Calu3 (cell line): ENCODE data around the gene C22orf39. TPM values are rescaled to one million over a fixed set of nuclear protein-coding genes. Genes with fewer than 3 reads are reported as not detected.

Source experiments
- BruUV-seq: library from RNA; stranded (reverse); fragments of 400-500 nt; replicated peaks from 2 replicates; lab custom pipeline; 2021; lab: Mats Ljungman, UMichigan
- CTCF ChIA-PET: fragments of 300-600 bp; sonication (Branson Sonifier 250); formaldehyde crosslinking; loops from one replicate; lab custom pipeline; 2022; ENCODE audit warnings: antibody characterized with exemption; lab: Charles Lee
- DNase-seq: peaks from one replicate; pipeline ENCODE4 v3.0.0; 2022
- H3K27ac Mint-ChIP-seq: one replicate; pipeline ENCODE4 v1.8.0; 2022; ENCODE audit warnings: mixed read lengths; ENCODE audit not compliant: unreplicated experiment
- H3K27me3 Mint-ChIP-seq: one replicate; pipeline ENCODE4 v1.8.0; 2022; ENCODE audit warnings: mixed read lengths; ENCODE audit not compliant: unreplicated experiment
- H3K36me3 Mint-ChIP-seq: one replicate; pipeline ENCODE4 v1.8.0; 2022; ENCODE audit warnings: mild to moderate bottlenecking, moderate library complexity, mixed read lengths; ENCODE audit not compliant: insufficient read depth, unreplicated experiment
- H3K4me1 Mint-ChIP-seq: one replicate; pipeline ENCODE4 v1.8.0; 2022; ENCODE audit warnings: mild to moderate bottlenecking, low read depth, mixed read lengths; ENCODE audit not compliant: unreplicated experiment
- H3K4me3 Mint-ChIP-seq: one replicate; pipeline ENCODE4 v1.8.0; 2022; ENCODE audit warnings: mild to moderate bottlenecking, low read depth, moderate library complexity, mixed read lengths; ENCODE audit not compliant: unreplicated experiment
- H3K9me3 Mint-ChIP-seq: one replicate; pipeline ENCODE4 v1.8.0; 2022; ENCODE audit warnings: low read depth, mixed read lengths; ENCODE audit not compliant: unreplicated experiment
- intact Hi-C: fragments of 100-400 bp; cut with micrococcal nuclease; formaldehyde crosslinking; loops from one replicate; pipeline ENCODE4 v1.10.0; 2022; ENCODE audit not compliant: unreplicated experiment
- total RNA-seq: library from RNA; stranded (reverse); gene quantifications from 2 replicates; pipeline ENCODE4 v1.2.3, GENCODE V29; 2022
- TF ChIP-seq, protein P1 (sequence below): fragments of 200-600 bp; IDR thresholded peaks from one replicate; pipeline ENCODE4 v1.8.0; 2022; ENCODE audit warnings: antibody characterized with exemption; ENCODE audit not compliant: unreplicated experiment

C22orf39 gene
- total RNA-seq, 1 experiment from 2014 or later: 15.7 TPM

GRCh38 chr22:19434401-19434800, 13.1 kb downstream of the C22orf39 start:
- BruUV-seq: no TSS peak
- Mint-ChIP-seq H3K36me3 (peaks cover 58% of the 10 kb centered on the region), H3K27me3 (no peaks in the 10 kb centered on the region)

GRCh38 chr22:19432133-19432851, 15.2 kb downstream of the C22orf39 start, which contains the start of gene MRPL40:
Gene MRPL40 (plus strand): TSS chr22:19432545. CDS start chr22:19432555, 10 bp downstream.
- Mint-ChIP-seq H3K4me3 (peak within 1 kb of the TSS; percentile 93), H3K4me1 (peaks cover 16% of the 10 kb centered on the region), H3K9me3 (no peaks in the 10 kb centered on the region), H3K36me3 (peaks cover 55% of the 10 kb centered on the region), H3K27ac (peak within 1 kb of the TSS; percentile 90), H3K27me3 (no peaks in the 10 kb centered on the region)
- TF ChIP-seq, protein P1, sequence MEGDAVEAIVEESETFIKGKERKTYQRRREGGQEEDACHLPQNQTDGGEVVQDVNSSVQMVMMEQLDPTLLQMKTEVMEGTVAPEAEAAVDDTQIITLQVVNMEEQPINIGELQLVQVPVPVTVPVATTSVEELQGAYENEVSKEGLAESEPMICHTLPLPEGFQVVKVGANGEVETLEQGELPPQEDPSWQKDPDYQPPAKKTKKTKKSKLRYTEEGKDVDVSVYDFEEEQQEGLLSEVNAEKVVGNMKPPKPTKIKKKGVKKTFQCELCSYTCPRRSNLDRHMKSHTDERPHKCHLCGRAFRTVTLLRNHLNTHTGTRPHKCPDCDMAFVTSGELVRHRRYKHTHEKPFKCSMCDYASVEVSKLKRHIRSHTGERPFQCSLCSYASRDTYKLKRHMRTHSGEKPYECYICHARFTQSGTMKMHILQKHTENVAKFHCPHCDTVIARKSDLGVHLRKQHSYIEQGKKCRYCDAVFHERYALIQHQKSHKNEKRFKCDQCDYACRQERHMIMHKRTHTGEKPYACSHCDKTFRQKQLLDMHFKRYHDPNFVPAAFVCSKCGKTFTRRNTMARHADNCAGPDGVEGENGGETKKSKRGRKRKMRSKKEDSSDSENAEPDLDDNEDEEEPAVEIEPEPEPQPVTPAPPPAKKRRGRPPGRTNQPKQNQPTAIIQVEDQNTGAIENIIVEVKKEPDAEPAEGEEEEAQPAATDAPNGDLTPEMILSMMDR: no peak
- BruUV-seq: no TSS peak
- DNase-seq: peak; percentile 96
- CTCF ChIA-PET: no interaction called here
- intact Hi-C loops: no loop called here

More at GRCh38 chr22:19434401-19434800, 13.1 kb downstream of the C22orf39 start:
- H3K27ac Mint-ChIP-seq: no peak overlapping the region
- TF ChIP-seq, protein P1: no peak
- intact Hi-C loops: no loop called here
- CTCF ChIA-PET: no interaction called here
- peak overlapping the region; percentile 14 for H3K4me3 Mint-ChIP-seq
- H3K4me1 Mint-ChIP-seq: peaks cover 13% of the 10 kb centered on the region
- H3K9me3 Mint-ChIP-seq: no peaks in the 10 kb centered on the region
- DNase-seq: no peak

- no peaks in the 10 kb centered on the region for H3K27me3 Mint-ChIP-seq
- peaks cover 22% of the 10 kb centered on the region for H3K4me1 Mint-ChIP-seq
- H3K36me3 Mint-ChIP-seq: peaks cover 59% of the 10 kb centered on the region
- intact Hi-C loops: no loop called here
- DNase-seq: peak; percentile 90
- peak within 1 kb of the TSS; percentile 90 for H3K27ac Mint-ChIP-seq
- CTCF ChIA-PET: no interaction called here
- peak within 1 kb of the TSS; percentile 93 for H3K4me3 Mint-ChIP-seq
- TF ChIP-seq, protein P1: no peak
- BruUV-seq: no TSS peak
- no peaks in the 10 kb centered on the region for H3K9me3 Mint-ChIP-seq
Observed at GRCh38 chr22:19431649-19432132, 15.8 kb downstream of the C22orf39 start, which contains the start of gene HIRA. Gene HIRA (minus strand): TSS chr22:19431733. CDS start chr22:19431476, 257 bp downstream.

DNA sequence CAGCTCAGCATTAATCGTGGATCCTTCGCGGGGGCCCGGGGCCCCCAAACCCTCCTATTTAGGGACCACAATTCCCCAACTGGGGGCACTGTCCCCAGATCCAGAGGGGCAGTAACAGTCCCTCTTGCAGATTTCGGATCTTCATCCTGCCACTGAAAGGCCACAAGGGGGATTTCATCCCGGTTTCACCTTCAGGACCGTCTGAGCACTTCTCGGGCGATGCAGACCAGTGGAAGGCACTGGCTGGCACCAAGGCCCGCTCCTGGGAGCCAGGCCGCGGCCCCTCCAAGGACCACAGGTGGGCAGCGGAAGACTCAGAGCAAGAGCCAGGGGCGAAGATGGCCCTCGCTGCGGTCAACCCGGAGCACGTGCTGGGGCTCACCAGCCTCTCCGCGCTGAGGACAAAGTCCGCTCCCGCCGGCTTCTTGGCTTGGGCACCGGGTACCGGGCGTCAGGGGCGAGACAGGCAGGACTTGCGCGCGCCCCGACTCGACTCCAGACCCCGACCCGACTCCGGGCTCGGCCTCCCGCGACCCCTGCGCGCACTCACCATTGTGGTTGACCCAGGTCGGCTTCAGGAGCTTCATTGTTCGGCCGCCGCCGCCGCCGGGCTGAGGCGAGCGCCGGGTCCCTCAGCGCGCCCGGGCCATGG, 16.5 kb downstream of the C22orf39 start:
- Mint-ChIP-seq H3K36me3 (peaks cover 62% of the 10 kb centered on the region), H3K4me1 (peaks cover 28% of the 10 kb centered on the region), H3K9me3 (no peaks in the 10 kb centered on the region), H3K4me3 (peak overlapping the region; percentile 93), H3K27me3 (no peaks in the 10 kb centered on the region), H3K27ac (peak overlapping the region; percentile 17)
- TF ChIP-seq, protein P1: no peak
- intact Hi-C loops: no loop called here
- BruUV-seq: no TSS peak
- DNase-seq: peak; percentile 49
- CTCF ChIA-PET: no interaction called here
